GM21529 (cell line): ENCODE data around the gene TBCEL.
"Not testable (repeated sequence)": the region's sequence is repeated elsewhere in the genome, so short reads cannot be mapped to it uniquely, and the experiment has no call there.

Experiments
- ATAC-seq: cut with Tn5 transposase; IDR thresholded peaks from one replicate; pipeline ENCODE4 v1.9.1; 2021; ENCODE audit not compliant: unreplicated experiment

The TBCEL gene

GRCh38 chr11:121105063-121105480 lies 81.2 kb downstream of the TBCEL start:
- no peak for ATAC-seq

GRCh38 chr11:121105481-121106195 lies 81.7 kb downstream of the TBCEL start:
- ATAC-seq: no peak

- ATAC-seq: no peak
These were observed 82.9 kb downstream of the TBCEL start for GRCh38 chr11:121106812-121107211.

- ATAC-seq: no peak
These were observed 84.5 kb downstream of the TBCEL start for GRCh38 chr11:121108413-121108812.

GRCh38 chr11:121109471-121109870 lies 85.6 kb downstream of the TBCEL start:
- ATAC-seq: no peak

GRCh38 chr11:121109916-121110586 lies 86.1 kb downstream of the TBCEL start:
- ATAC-seq: no peak

GRCh38 chr11:121110871-121111724 lies 87.2 kb downstream of the TBCEL start:
- ATAC-seq: no peak

- ATAC-seq: no peak
These were observed 88.9 kb downstream of the TBCEL start for GRCh38 chr11:121112498-121113455.

- ATAC-seq: no peak
These were observed 89.7 kb downstream of the TBCEL start for GRCh38 chr11:121113611-121114010.

- ATAC-seq: not testable (repeated sequence)
These were observed 91.1 kb downstream of the TBCEL start for GRCh38 chr11:121115024-121115423.

- no peak for ATAC-seq
These were observed 93.9 kb downstream of the TBCEL start for GRCh38 chr11:121117788-121118187.

- ATAC-seq: no peak
These were observed 95.5 kb downstream of the TBCEL start for GRCh38 chr11:121119440-121119839.

GRCh38 chr11:121122328-121122727 lies 98.4 kb downstream of the TBCEL start:
- no peak for ATAC-seq

GRCh38 chr11:121123496-121124069 lies 99.7 kb downstream of the TBCEL start:
- no peak for ATAC-seq

GRCh38 chr11:121127809-121128208 lies 103.9 kb downstream of the TBCEL start:
- ATAC-seq: no peak

GRCh38 chr11:121129362-121130340 lies 105.7 kb downstream of the TBCEL start:
- no peak for ATAC-seq

- ATAC-seq: no peak
These were observed 107.8 kb downstream of the TBCEL start for GRCh38 chr11:121131656-121132055.

- ATAC-seq: no peak
These were observed 108.5 kb downstream of the TBCEL start for GRCh38 chr11:121132211-121132976.
